SIG-M5 treated with dmso at 0.1 percent for 504 hours (cell line): Measurements from ENCODE around the gene CSNK1G1.
"Not testable (repeated sequence)": the region's sequence is repeated elsewhere in the genome, so short reads cannot be mapped to it uniquely, and the experiment has no call there.

ENCODE experiments used
- DNase-seq: peaks from one replicate; lab custom pipeline; 2025; ENCODE audit not compliant: unreplicated experiment; lab: John Stamatoyannopoulos, UW

The CSNK1G1 gene

DNA sequence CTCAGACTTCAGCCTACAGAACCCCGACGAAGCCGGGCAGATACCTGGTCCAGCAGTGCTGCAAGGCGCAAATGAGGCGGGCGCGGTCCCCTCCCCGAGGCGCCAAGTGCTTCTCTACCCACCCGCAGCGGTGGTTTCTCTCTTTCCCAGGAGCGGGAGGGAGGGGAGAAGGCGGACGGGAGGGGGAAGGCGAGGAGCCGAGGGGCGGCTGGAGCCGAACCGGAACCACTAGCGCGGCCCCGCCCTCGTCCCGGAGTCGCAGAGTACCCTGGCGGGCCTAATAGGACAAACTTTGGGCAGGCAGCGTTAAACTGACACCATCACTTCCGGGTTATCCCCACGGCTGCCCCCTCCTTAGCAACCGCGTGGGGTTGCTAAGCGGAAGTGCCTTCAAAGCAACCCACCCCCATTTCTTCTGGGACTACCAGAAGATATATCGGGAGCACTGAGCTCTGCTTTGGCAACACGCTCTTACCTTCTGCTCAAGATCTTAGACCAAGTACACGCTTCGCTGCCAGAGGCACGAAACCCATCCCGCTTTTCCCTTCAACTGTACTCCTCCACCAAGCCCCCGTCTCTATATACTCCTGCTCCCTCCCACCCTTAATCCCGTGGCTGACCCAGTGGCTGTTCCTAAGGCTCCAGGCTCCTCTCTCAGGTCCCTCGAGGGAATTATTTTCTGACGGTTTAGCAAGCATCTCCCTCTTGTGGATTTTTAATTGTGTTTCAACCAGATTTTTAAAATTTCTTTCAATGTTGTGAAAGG is at the start of gene CSNK1G1:
Gene CSNK1G1 (minus strand): TSS at position 230 of the 766 bp plus-strand sequence. CDS start 55,674 bp downstream, outside the sequence.
- DNase-seq = peak; percentile 98

DNA sequence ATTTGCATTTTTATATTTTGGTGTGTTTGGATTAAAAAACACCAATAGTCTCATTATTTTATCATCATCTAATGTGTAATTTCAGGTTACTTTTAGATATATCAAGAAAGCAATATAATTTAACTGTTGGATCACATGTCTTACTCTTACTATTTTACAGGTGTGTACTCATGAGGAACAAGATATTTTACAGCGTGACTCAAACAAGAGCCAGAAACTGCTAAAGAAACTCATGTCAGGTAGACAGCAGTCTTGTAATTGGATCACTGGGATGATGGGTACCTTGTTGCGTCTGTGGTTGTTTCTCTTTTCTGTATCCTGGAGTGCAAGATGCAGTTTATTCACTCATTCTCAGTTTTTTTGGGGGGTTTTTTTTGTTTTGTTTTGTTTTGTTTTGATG is 44.6 kb upstream of the CSNK1G1 start:
- no peak for DNase-seq

DNA sequence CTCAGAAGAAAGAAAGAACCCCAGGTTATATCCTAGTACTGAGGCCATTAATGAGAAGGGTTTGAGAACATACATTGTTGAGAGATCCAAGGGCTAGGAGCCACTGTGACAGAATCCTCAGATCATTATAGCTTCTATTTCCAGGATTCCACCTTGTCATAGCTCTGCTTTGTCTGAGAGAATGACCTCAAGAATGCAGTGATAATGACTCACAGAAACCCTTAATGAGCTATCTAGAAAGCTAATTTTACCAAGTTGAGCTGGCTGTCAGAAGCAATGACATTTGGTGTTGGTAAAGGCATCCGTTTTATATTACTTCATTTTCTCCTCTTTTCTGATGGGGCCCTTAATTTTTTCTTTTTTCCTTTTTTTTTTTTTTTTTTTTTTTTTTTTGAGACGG is 42.6 kb upstream of the CSNK1G1 start:
- DNase-seq = no peak

DNA sequence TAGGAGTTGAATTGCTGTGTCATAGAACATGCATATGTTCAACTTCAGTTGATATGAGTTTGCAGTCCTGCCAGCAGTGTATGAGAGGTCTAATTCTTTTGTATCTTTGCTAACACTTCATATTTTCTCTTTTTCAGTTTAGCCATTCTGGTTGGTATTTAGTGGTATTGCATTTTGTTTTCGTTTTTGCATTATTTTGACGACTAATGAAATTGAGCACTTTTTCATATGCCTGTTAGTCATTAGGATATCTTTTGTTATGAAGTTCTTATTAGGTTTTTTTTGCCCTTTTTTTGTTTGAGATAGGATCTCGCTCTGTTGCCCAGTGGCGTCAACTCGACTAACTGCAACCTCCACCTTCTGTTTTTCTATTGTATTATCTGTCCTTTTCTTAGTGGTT is 40.8 kb upstream of the CSNK1G1 start:
- DNase-seq = no peak

DNA sequence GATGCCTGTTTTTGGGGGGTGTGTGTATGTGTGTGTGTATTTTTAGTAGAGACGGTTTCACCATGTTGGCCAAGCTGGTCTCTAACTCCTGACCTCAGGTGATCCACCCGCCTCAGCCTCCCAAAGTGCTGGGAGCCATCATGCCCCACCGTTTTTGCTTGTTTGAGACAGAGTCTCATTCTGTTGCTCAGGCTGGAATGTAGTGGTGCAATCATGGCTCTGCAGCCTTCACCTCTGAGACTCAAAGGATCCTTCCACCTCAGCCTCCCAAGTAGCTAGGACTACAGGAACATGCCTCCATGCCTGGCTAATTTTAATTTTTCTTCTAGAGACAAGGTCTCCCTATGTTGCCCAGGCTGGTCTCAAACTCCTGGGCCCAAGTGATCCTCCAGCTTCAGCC is 36.5 kb upstream of the CSNK1G1 start:
- DNase-seq = not testable (repeated sequence)

DNA sequence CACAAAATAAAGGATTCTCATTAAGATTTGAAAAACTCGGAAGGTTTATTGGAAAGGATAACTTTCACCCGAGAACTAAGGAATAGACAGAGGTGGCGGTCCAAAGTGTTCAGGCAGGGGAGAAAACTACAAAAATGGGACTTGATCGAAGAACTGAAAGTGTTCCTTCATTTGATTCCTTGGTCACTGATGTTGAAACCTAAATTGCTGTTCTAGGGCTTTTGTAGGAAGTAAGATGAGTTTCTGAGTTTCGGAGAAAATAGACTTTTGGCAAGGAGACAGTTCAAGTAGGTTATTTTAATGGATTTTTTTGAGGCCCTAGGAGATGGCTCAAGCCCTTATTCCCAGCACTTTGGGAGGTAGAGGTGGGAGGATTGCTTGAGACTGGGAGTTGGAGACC is 33.1 kb upstream of the CSNK1G1 start:
- no peak for DNase-seq

DNA sequence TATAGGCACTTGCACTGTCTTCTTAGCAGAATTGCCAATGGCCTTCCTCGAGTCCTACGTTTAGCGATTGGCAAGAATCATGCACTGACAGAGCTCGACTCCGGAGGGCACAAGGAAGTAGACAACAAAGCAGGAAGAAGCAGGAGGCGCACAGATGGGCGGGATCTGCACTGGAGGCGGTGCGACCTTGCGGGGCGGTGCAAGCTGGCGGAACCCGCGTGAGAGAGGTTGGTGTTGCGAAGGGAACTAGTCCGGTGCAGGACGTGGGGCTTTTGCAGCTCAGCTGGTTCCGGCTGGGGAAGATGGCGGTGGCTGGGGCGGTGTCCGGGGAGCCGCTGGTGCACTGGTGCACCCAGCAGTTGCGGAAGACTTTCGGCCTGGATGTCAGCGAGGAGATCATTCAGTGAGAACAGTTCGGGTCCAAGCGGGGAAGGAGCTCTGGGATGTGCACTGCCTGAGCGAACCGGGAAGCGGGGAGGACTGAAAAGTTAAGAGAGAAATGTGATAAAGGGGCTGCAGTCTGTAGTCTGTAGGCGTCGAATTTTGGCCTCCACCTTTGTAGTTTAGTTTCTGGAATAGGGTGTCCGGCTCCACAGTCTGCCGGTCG is 31.7 kb upstream of the CSNK1G1 start, which contains the start of gene TRIP4:
Gene TRIP4 (plus strand): TSS at position 275 of the 607 bp plus-strand sequence. CDS start 28 bp downstream, at position 303.
- DNase-seq = peak; percentile 98

DNA sequence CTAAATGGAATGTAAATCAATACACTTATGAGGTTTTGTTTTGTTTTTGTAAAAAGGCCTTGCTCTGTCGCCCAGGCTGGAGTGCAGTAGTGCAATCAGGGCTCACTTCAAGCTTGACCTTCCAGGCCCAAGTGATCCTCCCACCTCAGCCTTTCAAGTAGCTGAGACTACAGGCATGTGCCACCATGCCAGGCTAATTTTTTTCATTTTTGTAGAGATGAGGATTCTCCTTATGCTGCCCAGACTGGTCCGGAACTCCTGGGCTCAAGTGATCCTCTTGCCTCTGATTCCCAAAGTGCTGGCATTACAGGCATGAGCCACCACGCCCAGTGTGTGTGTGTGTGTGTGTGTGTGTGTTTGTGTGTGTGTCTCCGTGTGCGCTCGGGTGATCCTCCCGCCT is 30.3 kb upstream of the CSNK1G1 start:
- no peak for DNase-seq

DNA sequence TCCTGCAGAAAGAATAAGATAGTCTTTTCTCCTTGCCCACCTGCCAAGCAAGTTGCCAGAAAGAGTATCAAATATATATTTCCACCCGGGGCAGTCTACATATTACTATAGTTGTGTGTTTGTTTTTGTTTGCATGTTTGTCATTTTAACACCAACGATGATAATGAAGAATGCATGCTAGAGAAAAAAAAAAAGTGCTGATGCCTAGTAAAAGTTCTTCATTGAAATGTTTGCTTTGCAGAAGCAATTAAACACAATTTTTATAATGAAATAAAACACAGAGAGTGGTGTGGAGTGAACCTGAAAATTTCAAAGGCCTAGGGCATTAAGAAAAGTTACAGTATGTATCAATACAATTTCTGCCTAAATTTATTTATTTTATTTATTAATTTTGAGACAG is 27.8 kb upstream of the CSNK1G1 start:
- no peak for DNase-seq

DNA sequence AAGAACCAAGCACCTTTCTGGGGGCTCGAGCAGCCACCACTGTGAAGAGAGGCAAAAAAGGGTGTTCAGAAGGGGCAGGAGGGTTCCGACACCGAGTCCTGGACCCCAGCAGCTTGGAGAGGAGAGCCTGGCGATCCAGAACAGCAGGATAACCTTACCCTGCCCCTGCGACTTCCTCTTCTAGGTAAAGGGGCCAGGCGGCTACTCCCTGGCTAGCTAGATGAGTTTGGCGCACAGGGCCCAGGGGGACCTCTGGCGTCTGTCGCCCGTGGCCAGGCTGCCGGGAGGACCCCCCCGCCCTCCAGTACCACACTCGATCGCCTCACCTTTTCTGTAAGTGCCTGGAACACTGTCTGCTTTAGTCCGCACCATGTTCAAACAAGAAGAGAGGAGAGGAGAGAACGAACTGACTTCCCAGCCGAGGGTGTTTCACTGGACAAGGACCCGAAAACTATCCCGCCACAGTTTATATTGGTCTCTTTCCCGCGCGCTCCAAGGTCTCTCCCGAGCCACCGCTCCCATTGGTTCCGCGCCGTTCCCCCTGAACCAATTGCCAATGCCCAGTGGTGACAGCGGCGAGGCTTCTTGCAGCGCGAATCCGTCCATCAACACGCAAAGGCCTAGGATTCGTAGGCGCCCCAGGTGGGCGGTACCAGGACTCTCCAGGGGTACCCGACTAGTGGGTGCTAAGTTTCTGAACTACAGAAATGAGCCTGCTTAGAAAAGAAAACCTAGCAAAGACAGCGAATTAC is 25.2 kb upstream of the CSNK1G1 start, which contains the start of gene PCLAF:
Gene PCLAF (minus strand): TSS at position 442 of the 752 bp plus-strand sequence. CDS start 70 bp downstream, at position 372.
- peak; percentile 96 for DNase-seq

DNA sequence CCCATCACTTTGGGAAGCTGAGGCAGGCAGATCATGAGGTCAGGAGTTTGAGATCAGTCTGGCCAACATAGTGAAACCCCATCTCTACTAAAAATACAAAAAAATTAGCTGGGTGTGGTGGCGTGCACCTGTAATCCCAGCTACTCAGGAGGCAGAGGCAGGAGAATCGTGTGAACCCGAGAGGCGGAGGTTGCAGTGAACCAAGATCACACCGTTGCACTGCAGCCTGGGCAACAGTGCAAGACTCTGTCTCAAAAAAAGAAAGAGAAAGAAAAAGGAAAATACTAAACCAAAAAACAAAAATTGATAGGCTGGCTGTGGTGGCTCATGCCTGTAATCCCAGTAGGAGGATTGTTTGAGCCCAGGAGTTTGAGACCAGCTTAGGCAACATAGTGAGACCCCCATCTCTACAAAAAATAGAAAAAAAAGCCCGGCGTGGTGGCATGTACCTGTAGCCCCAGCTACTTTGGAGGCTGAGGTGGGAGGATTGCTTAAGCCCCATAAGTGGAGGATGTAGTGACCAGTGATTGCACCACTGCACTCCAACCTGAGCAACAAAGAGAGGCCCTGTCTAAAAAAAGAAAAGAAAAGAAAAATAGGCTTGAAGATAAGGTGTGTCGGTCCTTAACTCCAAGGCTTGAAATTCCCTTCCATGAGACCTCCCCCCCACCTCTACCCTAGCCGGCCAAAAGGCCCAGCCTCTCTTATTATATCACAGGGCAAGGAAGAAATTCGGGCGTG is 24.3 kb upstream of the CSNK1G1 start:
- DNase-seq = not testable (repeated sequence)

DNA sequence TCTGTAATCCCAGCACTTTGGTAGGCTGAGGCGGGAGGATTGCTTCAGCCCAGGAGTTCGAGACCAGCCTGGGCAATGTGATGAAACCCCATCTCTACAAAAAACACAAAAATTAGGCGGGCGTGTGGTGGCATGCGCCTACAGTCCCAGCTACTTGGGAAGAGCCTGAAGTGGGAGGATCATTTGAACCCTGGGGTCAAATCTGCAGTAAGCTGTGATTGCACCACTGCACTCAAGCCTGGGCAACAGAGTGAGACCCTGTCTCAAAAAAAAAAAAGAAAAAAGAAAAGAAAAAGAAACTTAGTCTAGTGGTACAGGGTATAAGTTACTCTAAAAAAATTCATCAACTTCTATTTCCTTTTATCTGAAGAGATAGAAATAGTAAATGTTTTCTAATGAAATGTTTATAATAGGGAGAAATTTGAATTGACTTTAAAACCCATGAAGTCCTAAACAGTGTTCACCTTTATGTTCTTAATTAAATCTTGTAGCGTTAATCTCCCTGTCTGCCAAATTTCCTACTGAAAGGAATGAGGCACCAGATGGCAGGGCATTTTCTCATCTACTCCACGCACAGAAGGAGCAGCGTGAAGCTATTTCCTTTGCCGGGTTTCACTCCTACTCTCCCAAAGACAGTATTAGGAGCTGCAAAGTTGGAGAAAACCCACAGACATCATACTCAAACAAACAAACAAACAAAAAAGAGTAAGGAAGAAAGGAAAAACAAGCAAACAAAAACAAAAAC is 23.4 kb upstream of the CSNK1G1 start:
- DNase-seq = no peak

DNA sequence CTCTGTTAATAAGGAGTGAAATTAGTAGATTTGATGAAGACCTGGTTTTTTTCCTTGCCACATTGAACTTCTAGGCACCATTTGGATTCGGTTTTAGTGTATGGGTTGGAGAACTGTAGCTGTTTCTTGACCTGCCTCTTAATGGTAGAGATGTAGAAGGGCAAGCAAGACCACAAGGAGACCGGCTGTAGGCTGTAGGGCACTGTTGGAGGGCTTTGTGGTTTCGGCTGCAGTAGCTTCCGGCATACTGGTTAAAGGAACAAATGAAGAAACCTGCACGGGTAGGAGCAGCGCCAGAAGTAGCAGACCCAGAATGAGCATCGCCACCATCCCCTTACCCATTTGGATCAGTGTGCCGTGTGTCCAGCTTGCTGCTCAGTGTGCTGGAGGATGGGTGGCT is 17.4 kb upstream of the CSNK1G1 start:
- no peak for DNase-seq

DNA sequence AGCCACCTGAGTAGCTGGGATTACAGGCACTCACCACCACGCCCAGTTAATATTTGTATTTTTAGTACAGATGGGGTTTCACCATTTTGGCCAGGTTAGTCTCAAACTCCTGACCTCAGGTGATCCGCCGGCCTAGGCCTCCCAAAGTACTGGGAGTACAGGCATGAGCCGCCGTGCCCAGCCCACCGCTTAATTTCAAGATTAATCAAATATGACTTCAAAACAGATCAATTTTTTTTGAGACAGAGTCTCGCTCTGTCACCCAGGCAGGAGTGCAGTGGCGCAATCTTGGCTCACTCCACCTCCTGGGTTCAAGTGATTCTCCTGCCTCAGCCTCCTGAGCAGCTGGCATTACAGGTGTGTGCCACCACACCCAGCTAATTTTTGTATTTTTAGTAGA is 15.4 kb upstream of the CSNK1G1 start:
- not testable (repeated sequence) for DNase-seq

DNA sequence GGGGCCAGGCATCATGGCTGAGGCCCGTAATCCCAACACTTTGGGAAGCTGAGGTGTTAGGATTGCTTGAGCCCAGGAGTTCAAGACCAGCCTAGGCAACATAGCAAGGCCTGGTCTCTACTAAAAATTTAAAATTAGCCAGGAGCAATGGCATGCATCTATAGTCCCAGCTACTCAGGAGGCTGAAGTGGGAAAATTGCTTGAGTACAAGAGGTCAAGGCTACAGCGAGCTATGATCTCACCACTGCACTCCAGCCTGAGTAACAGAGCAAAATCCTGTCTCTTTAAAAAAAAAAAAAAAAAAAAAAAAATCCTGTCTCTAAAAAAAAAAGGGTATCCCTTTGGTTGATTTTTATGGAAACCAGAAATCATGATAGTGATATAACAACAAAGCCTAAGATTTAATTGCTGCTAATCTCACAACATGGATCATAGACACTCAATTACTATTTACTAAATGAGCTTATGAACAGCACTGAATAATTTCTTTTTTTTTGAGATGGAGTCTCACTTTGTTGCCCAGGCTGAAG is 13.2 kb upstream of the CSNK1G1 start:
- no peak for DNase-seq

DNA sequence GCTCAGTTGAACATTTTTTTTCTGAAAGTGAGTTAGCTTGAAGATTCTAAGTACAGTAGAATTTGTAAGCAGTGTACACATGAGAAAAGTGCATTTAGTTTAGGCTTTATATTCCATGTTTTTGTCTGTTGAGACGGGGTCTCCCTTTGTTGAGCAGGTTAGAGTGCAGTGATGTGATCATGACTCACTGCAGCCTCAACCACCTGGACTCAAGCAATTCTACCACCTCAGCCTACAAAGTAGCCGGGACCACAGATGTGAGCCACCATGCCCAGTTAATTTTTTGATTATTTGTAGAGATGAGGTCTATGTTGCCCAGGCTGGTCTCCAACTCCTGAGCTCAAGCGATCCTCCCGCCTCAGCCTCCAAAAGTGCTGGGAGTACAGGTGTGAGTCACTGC is 5.3 kb upstream of the CSNK1G1 start:
- DNase-seq = no peak

DNA sequence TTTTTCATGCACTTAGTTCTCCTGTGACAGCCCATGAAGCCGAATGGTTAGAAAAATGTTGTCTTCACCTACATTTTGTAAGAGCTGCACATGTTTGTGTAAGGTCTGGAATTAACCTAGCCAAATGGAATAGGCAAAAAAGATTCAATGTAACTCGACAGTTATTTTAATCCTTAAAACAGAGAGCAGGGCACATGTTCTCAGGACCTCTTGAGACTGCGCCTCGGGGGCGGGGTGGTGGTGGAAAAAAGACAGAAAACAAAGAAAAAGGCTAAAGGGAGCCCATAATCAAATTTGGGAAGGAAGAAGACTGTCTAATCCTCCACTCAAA is 702 bp upstream of the CSNK1G1 start:
- no peak for DNase-seq

DNA sequence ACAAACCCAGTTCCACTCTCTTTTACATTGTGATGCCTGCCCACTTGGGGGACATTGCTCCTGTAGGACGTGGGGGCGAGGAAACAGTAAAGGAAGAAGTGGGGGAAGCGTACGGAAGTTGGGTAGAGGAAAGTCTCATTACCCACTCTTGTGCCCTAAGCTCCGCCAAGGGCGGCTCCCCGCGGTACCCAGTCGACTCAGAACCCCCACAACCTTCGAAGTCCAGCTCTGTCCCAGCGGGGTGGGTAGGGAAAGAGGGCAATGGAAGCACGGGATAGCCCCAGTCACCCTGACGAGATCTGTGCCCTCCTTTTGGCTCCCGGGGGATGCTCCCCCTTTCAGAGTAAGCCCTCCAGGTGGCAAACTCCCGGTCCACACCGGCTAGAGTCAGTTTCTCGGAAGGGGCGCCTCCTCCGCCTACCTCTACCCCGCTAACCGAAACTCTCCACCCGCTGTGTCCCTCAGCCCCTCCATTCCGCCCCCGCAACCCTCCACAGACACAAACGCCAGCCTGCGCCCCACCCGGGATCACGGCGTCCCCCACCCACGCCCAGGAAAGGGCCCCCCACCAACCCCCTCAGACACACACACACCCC is 527 bp downstream of the CSNK1G1 start:
- DNase-seq = peak; percentile 39

DNA sequence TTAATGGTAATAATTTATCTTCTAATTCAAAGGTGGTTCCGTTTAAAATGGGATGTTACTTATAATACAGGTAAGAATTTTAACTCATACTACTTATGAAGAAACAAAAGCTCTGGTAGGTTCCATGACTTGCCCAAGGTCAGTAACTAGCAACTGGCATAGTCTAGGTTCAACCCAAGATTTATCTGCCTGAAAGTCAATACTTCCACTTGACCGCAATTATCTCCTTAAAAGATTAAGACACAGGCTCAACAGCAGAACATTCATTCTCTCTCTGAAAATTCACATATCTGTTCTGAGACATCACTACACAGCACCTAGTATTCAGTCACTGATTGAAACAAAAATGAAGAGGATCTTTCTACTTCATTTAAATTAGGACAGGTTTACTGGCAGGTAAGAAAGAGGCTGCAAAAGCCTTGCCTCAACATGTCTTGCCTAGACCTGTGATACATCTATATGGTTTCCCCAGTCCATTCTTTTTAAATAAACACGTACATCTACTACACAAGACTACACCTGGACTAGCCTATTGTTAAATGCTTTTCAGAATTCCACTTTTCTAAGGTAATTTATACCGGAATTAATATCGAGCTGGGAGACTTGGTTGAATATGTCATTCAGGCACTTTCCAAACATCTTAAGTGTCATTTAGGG is 1.2 kb downstream of the CSNK1G1 start:
- no peak for DNase-seq
